HCT116 (cell line): ENCODE data around the gene HYCC2. TPM values are rescaled to one million over a fixed set of nuclear protein-coding genes. Genes with fewer than 3 reads are reported as not detected.
A peak's percentile ranks its signal among the peaks of the same experiment; 100 is the strongest.

Experiments used
- ATAC-seq: fragments of 200-7000 bp; cut with Tn5 transposase; 2 replicates; pipeline ENCODE4 v1.9.1; 2020; ENCODE audit warnings: mild to moderate bottlenecking, moderate library complexity
- BruUV-seq: library from RNA; stranded (reverse); fragments of 400-500 nt; replicated peaks from 2 replicates; lab custom pipeline; 2021; lab: Mats Ljungman, UMichigan
- CTCF ChIA-PET: fragments of 300-600 bp; sonication (Branson Sonifier 250); formaldehyde crosslinking; loops from one replicate; lab custom pipeline; 2021; ENCODE audit warnings: antibody characterized with exemption; lab: Charles Lee
- POLR2A ChIA-PET: fragments of 300-600, 350-600 bp; sonication (Branson Sonifier 250); formaldehyde crosslinking; loops from one replicate; lab custom pipeline; 2021; ENCODE audit warnings: antibody characterized with exemption; lab: Charles Lee
- RAD21 ChIA-PET, 2 experiments: fragments of 300-600 bp; sonication (Branson Sonifier 250); formaldehyde crosslinking; loops; one replicate each; lab custom pipeline; 2023; ENCODE audit warnings: low total read pairs in 2 of 2; ENCODE audit not compliant: uncharacterized antibody in 2 of 2, unreplicated experiment in 2 of 2, low non-redundant PET in 1 of 2; lab: Charles Lee
- DNase-seq: peaks from one replicate; pipeline ENCODE4 v3.0.0-alpha.2; 2010; ENCODE audit warnings: low read depth, low spot score
- H2AFZ ChIP-seq: fragments of 200-600 bp; shearing (Covaris generic), sonication (generic); 2 replicates; pipeline ENCODE4 v1.6.1; 2017; ENCODE audit warnings: low read depth, mixed run types, mixed read lengths, antibody characterized with exemption, low read length; ENCODE audit not compliant: poor library complexity, severe bottlenecking
- H3K27ac ChIP-seq: 2 replicates; pipeline ENCODE4 v1.5.1; 2012; ENCODE audit warnings: low read depth, low read length
- H3K27me3 ChIP-seq: fragments of 200-600 bp; sonication (generic); 2 replicates; pipeline ENCODE4 v1.6.1; 2016; ENCODE audit warnings: mixed run types, low read length, mixed read lengths; ENCODE audit not compliant: insufficient read depth
- H3K36me3 ChIP-seq, 2 experiments: fragments of 200-500 bp in 1 of 2; fragments of 200-600 bp in 1 of 2; sonication (Bioruptor generic) in 1 of 2; sonication (generic) in 1 of 2; 2 replicates each; pipeline versions ENCODE4 v1.5.1 to v1.6.1; 2014 to 2016; ENCODE audit warnings: low read length in 2 of 2, inconsistent platforms in 1 of 2, mixed read lengths in 1 of 2, mixed run types in 1 of 2; ENCODE audit not compliant: insufficient read depth in 2 of 2, control insufficient read depth in 1 of 2
- H3K4me1 ChIP-seq, 2 experiments: fragments of 200-600 bp in 1 of 2; sonication (generic) in 1 of 2; 2 replicates each; pipeline versions ENCODE4 v1.5.1 to v1.6.1; 2012 to 2017; ENCODE audit warnings: low read length in 2 of 2, inconsistent platforms in 1 of 2, mild to moderate bottlenecking in 1 of 2, mixed read lengths in 1 of 2, mixed run types in 1 of 2, moderate library complexity in 1 of 2; ENCODE audit not compliant: insufficient read depth in 2 of 2, control insufficient read depth in 1 of 2
- H3K4me2 ChIP-seq: fragments of 200-600 bp; sonication (generic); 2 replicates; pipeline ENCODE4 v1.6.1; 2017; ENCODE audit warnings: mixed run types, low read length, mixed read lengths
- H3K4me3 ChIP-seq, 2 experiments: fragments of 200-600 bp in 1 of 2; sonication (generic) in 1 of 2; replicated peaks in 1 of 2; 2 replicates each; pipeline ENCODE4 v1.5.1; 2011 to 2016; ENCODE audit warnings: low read length in 2 of 2, control low read depth in 1 of 2, low read depth in 1 of 2, mild to moderate bottlenecking in 1 of 2, mixed read lengths in 1 of 2, mixed run types in 1 of 2
- H3K79me2 ChIP-seq: fragments of 200-600 bp; sonication (generic); 2 replicates; pipeline ENCODE4 v1.6.1; 2017; ENCODE audit warnings: mild to moderate bottlenecking, mixed run types, low read length, moderate library complexity, mixed read lengths; ENCODE audit not compliant: insufficient read depth
- H3K9ac ChIP-seq: fragments of 200-600 bp; sonication (generic); 2 replicates; pipeline ENCODE4 v1.6.1; 2016; ENCODE audit warnings: low read length, mixed read lengths
- H3K9me2 ChIP-seq: fragments of 200-600 bp; sonication (generic), shearing (Covaris generic); 2 replicates; pipeline ENCODE4 v1.6.1; 2017; ENCODE audit warnings: mixed run types, mild to moderate bottlenecking, moderate library complexity; ENCODE audit not compliant: insufficient read depth
- H3K9me3 ChIP-seq, 2 experiments: fragments of 200-500 bp in 1 of 2; fragments of 200-600 bp in 1 of 2; sonication (Bioruptor generic) in 1 of 2; sonication (generic) in 1 of 2; 2 replicates each; pipeline ENCODE4 v1.6.1; 2014 to 2017; ENCODE audit warnings: low read length in 2 of 2, mixed read lengths in 2 of 2, inconsistent platforms in 1 of 2, low read depth in 1 of 2, mild to moderate bottlenecking in 1 of 2, mixed run types in 1 of 2, moderate library complexity in 1 of 2; ENCODE audit not compliant: control insufficient read depth in 1 of 2, insufficient read depth in 1 of 2
- H4K20me1 ChIP-seq: fragments of 200-600 bp; sonication (generic), shearing (Covaris generic); 2 replicates; pipeline ENCODE4 v1.6.1; 2017; ENCODE audit warnings: mixed run types, mild to moderate bottlenecking, moderate library complexity; ENCODE audit not compliant: insufficient read depth
- CEBPB ChIP-seq: IDR thresholded peaks from 2 replicates; pipeline ENCODE4 v1.6.1; 2012; ENCODE audit warnings: low read depth
- EGR1 ChIP-seq: IDR thresholded peaks from 2 replicates; pipeline ENCODE4 v1.6.1; 2012; ENCODE audit warnings: low read depth
- ELF1 ChIP-seq: IDR thresholded peaks from 2 replicates; pipeline ENCODE4 v1.6.1; 2012; ENCODE audit warnings: low read depth, borderline replicate concordance
- FOSL1 ChIP-seq: IDR thresholded peaks from 2 replicates; pipeline ENCODE4 v1.6.1; 2012; ENCODE audit warnings: low read depth
- JUND ChIP-seq: IDR thresholded peaks from 2 replicates; pipeline ENCODE4 v1.6.1; 2012
- POLR2A ChIP-seq: IDR thresholded peaks from 2 replicates; pipeline ENCODE4 v1.7.0; 2011; ENCODE audit warnings: borderline replicate concordance; ENCODE audit not compliant: insufficient read depth, insufficient read length; ENCODE audit errors: extremely low read depth
- POLR2AphosphoS5 ChIP-seq: IDR thresholded peaks from 2 replicates; pipeline ENCODE4 v1.6.1; 2011; ENCODE audit warnings: mild to moderate bottlenecking, low read depth, low read length, moderate library complexity
- RAD21 ChIP-seq: IDR thresholded peaks from 2 replicates; pipeline ENCODE4 v1.6.1; 2012; ENCODE audit warnings: low read depth, mild to moderate bottlenecking
- SIN3A ChIP-seq: IDR thresholded peaks from 2 replicates; pipeline ENCODE4 v1.6.1; 2012; ENCODE audit warnings: low read depth
- SP1 ChIP-seq: IDR thresholded peaks from 2 replicates; pipeline ENCODE4 v1.6.1; 2012; ENCODE audit warnings: low read depth
- ZFX ChIP-seq: fragments of 450-650 bp; IDR thresholded peaks from 2 replicates; pipeline ENCODE4 v1.6.1; 2017
- ZNF274 ChIP-seq: fragments of 200-500 bp; sonication (Bioruptor generic); IDR thresholded peaks from 2 replicates; pipeline ENCODE4 v1.6.1; 2014; ENCODE audit warnings: mild to moderate bottlenecking, low read depth, low read length, inconsistent platforms
- intact Hi-C: fragments of 100-400 bp; cut with micrococcal nuclease; formaldehyde crosslinking; loops from 2 replicates; pipeline ENCODE4 v1.10.0; 2022
- total RNA-seq: library from RNA; stranded (reverse); gene quantifications from one replicate; pipeline ENCODE4 v1.2.1, GENCODE V29; 2021; ENCODE audit not compliant: unreplicated experiment
- TF ChIP-seq, protein P1 (sequence below): IDR thresholded peaks from 2 replicates; pipeline ENCODE4 v1.6.1; 2012
- TF ChIP-seq, protein P2 (sequence below): IDR thresholded peaks from 2 replicates; pipeline ENCODE4 v1.6.1; 2012; ENCODE audit warnings: low read depth

The HYCC2 gene
- total RNA-seq, 1 experiment from 2014 or later = 9.9 TPM

DNA sequence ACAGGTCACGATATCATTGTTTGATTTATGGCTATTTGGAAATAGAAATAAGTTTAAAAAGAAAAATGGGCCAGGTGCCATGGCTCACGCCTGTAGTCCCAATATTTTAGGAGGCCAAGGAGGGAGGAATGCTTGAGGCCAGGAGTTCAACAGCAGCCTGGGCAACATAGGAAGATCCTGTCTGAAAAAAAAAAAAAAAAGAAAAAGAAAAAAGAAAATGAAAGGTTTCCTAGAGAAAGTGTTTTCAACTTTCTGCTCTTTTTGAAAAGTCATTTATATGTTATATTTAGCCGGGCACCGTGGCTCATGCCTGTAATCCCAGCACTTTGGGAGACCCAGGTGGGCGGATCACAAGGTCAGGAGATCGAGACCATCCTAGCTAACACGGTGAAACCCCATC lies 3.5 kb upstream of the HYCC2 start:
- Histone ChIP-seq H3K27me3 (no peaks in the 10 kb centered on the region), H3K4me1 (peaks cover 4 to 10% of the 10 kb centered on the region in 2 experiments; a peak in 3 of 4 replicates), H4K20me1 (no peaks in the 10 kb centered on the region), H3K27ac (no peak overlapping the region), H3K9ac (no peak overlapping the region), H3K36me3 (peaks cover 3 to 6% of the 10 kb centered on the region in 2 experiments; a peak in 1 of 4 replicates), H3K9me2 (no peaks in the 10 kb centered on the region), H3K9me3 (no peaks in the 10 kb centered on the region), H3K4me2 (no peak overlapping the region), H3K4me3 (no peak overlapping the region), H3K79me2 (peaks cover 67% of the 10 kb centered on the region), H2AFZ (no peak overlapping the region)
- ChIA-PET POLR2A (no interaction called here), RAD21 (interaction anchor here in 1 of 2 experiments (0.7 kb wide), 1 partner anchor 36 kb away, joined by 3 read pairs; no protein-coding TSS in a partner anchor), CTCF (no interaction called here)
- intact Hi-C loops = loop anchor here (5.0 kb wide), 2 partner anchors 188 to 363 kb away; partner anchors contain the start of genes NIF3L1 and PPIL3
- no peak for TF ChIP-seq POLR2A
- ATAC-seq (no peak), DNase-seq (no peak)
- no TSS peak for BruUV-seq

DNA sequence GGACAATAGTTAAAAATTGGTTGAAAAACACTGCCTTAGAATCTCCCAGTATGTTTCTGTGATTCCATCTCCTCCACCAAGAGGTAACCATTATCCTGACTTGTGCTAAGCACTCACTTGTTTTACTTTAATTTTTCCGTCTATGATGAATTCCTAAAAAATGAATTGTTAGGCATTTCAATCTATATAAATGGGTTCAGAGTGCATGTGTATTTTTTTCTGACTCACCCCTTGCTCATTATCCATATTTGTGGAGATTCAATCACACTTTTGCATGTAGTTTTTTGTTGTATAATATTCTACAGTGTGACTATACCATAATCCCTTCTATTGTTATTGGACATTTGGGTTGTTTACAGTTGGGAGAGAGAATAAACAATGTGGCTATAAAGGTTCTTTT lies 1.6 kb upstream of the HYCC2 start:
- no TSS peak for BruUV-seq
- DNase-seq (no peak), ATAC-seq (no peak)
- Histone ChIP-seq H3K4me2 (peak overlapping the region; percentile 84), H3K36me3 (no peaks in the 10 kb centered on the region), H3K9me2 (no peaks in the 10 kb centered on the region), H3K27me3 (no peaks in the 10 kb centered on the region), H2AFZ (no peak overlapping the region), H3K9me3 (no peaks in the 10 kb centered on the region), H3K79me2 (peaks cover 76% of the 10 kb centered on the region), H3K27ac (no peak overlapping the region), H3K9ac (peak overlapping the region; percentile 73; the same call in 1 of the 2 replicates), H3K4me3 (peak overlapping the region; percentile 77 to 93), H4K20me1 (no peaks in the 10 kb centered on the region), H3K4me1 (peaks cover 4 to 18% of the 10 kb centered on the region in 2 experiments; a peak in 3 of 4 replicates)
- TF ChIP-seq, protein P1, sequence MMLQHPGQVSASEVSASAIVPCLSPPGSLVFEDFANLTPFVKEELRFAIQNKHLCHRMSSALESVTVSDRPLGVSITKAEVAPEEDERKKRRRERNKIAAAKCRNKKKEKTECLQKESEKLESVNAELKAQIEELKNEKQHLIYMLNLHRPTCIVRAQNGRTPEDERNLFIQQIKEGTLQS = no peak
- TF ChIP-seq ELF1 (no peak), RAD21 (no peak), ZNF274 (no peak), ZFX (no peak), EGR1 (no peak), JUND (no peak), SIN3A (no peak), POLR2AphosphoS5 (no peak), FOSL1 (no peak), POLR2A (no peak), SP1 (no peak), CEBPB (no peak)
- TF ChIP-seq, protein P2, sequence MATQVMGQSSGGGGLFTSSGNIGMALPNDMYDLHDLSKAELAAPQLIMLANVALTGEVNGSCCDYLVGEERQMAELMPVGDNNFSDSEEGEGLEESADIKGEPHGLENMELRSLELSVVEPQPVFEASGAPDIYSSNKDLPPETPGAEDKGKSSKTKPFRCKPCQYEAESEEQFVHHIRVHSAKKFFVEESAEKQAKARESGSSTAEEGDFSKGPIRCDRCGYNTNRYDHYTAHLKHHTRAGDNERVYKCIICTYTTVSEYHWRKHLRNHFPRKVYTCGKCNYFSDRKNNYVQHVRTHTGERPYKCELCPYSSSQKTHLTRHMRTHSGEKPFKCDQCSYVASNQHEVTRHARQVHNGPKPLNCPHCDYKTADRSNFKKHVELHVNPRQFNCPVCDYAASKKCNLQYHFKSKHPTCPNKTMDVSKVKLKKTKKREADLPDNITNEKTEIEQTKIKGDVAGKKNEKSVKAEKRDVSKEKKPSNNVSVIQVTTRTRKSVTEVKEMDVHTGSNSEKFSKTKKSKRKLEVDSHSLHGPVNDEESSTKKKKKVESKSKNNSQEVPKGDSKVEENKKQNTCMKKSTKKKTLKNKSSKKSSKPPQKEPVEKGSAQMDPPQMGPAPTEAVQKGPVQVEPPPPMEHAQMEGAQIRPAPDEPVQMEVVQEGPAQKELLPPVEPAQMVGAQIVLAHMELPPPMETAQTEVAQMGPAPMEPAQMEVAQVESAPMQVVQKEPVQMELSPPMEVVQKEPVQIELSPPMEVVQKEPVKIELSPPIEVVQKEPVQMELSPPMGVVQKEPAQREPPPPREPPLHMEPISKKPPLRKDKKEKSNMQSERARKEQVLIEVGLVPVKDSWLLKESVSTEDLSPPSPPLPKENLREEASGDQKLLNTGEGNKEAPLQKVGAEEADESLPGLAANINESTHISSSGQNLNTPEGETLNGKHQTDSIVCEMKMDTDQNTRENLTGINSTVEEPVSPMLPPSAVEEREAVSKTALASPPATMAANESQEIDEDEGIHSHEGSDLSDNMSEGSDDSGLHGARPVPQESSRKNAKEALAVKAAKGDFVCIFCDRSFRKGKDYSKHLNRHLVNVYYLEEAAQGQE = no peak
- ChIA-PET CTCF (no interaction called here), POLR2A (no interaction called here), RAD21 (no interaction called here)
- intact Hi-C loops = loop anchor here (5.0 kb wide), 2 partner anchors 186 to 361 kb away; partner anchors contain the start of genes NIF3L1 and PPIL3
